Keratinocyte (primary cell): ENCODE results near the gene PSMC1. TPM values are rescaled to one million over a fixed set of nuclear protein-coding genes. Genes with fewer than 3 reads are reported as not detected.

Source experiments
- DNase-seq: peaks from one replicate; pipeline ENCODE4 v3.0.0-alpha.2; 2011; ENCODE audit warnings: low read depth, missing footprints, low spot score
- FAIRE-seq: peaks from 2 replicates; lab custom pipeline; 2011; peaks lifted over from hg19 to GRCh38; lab: Jason Lieb, UNC
- H2AFZ ChIP-seq: 2 replicates; pipeline ENCODE4 v1.6.0; 2012; ENCODE audit warnings: low read length, control low read depth, inconsistent platforms; ENCODE audit not compliant: control insufficient read depth
- H3K27ac ChIP-seq: 2 replicates; pipeline ENCODE4 v1.5.1; 2011; ENCODE audit warnings: low read length; ENCODE audit not compliant: control insufficient read depth, insufficient read depth
- H3K27me3 ChIP-seq: 3 replicates; pipeline ENCODE4 v1.6.0; 2011; ENCODE audit warnings: low read length; ENCODE audit not compliant: control insufficient read depth, insufficient read depth; ENCODE audit errors: extremely low read depth
- H3K36me3 ChIP-seq, 2 experiments: 2 replicates in 1 of 2; 3 replicates in 1 of 2; pipeline ENCODE4 v1.5.1; 2011; ENCODE audit warnings: low read length in 2 of 2, mild to moderate bottlenecking in 1 of 2; ENCODE audit not compliant: control insufficient read depth in 2 of 2, insufficient read depth in 2 of 2; ENCODE audit errors: extremely low read depth in 1 of 2
- H3K4me1 ChIP-seq: 3 replicates; pipeline ENCODE4 v1.5.1; 2011; ENCODE audit warnings: low read length; ENCODE audit not compliant: control insufficient read depth, insufficient read depth; ENCODE audit errors: extremely low read depth
- H3K4me2 ChIP-seq: 3 replicates; pipeline ENCODE4 v1.6.0; 2011; ENCODE audit warnings: low read depth, low read length; ENCODE audit not compliant: control insufficient read depth, insufficient read depth; ENCODE audit errors: extremely low read depth
- H3K4me3 ChIP-seq, 3 experiments: fragments of 200-600 bp in 1 of 3; sonication (generic) in 1 of 3; 2 replicates in 2 of 3; 3 replicates in 1 of 3; pipeline ENCODE4 v1.5.1; 2011 to 2016; ENCODE audit warnings: low read length in 3 of 3, mild to moderate bottlenecking in 3 of 3, control low read depth in 2 of 3, inconsistent platforms in 1 of 3, low read depth in 1 of 3, mixed read lengths in 1 of 3, mixed run types in 1 of 3, moderate library complexity in 1 of 3; ENCODE audit not compliant: control insufficient read depth in 2 of 3, insufficient read depth in 2 of 3; ENCODE audit errors: extremely low read depth in 1 of 3
- H3K79me2 ChIP-seq: 2 replicates; pipeline ENCODE4 v1.6.0; 2012; ENCODE audit warnings: low read length; ENCODE audit not compliant: control insufficient read depth, insufficient read depth
- H3K9ac ChIP-seq: 3 replicates; pipeline ENCODE4 v1.6.0; 2011; ENCODE audit warnings: low read length; ENCODE audit not compliant: control insufficient read depth, insufficient read depth; ENCODE audit errors: extremely low read depth
- H3K9me1 ChIP-seq: 3 replicates; pipeline ENCODE4 v1.6.0; 2011; ENCODE audit warnings: low read length; ENCODE audit not compliant: control insufficient read depth, insufficient read depth; ENCODE audit errors: extremely low read depth
- H3K9me3 ChIP-seq: 2 replicates; pipeline ENCODE4 v1.5.1; 2012; ENCODE audit warnings: low read depth, low read length; ENCODE audit not compliant: control insufficient read depth
- H4K20me1 ChIP-seq: 3 replicates; pipeline ENCODE4 v1.6.0; 2011; ENCODE audit warnings: low read length; ENCODE audit not compliant: control insufficient read depth, insufficient read depth; ENCODE audit errors: extremely low read depth
- EZH2 ChIP-seq: IDR thresholded peaks from one replicate; pipeline ENCODE4 v1.6.1; 2012; ENCODE audit warnings: inconsistent platforms, mild to moderate bottlenecking, low read length, moderate library complexity
- dilution Hi-C: fragments of 300-500 bp; cut with MboI; formaldehyde crosslinking; loops from one replicate; pipeline ENCODE4 v1.7.0; 2020; ENCODE audit warnings: low sequenced_read_pairs; ENCODE audit not compliant: extremely low pct_ligation_motif_present
- polyA plus RNA-seq, 5 experiments: library from polyadenylated mRNA; depleted of rRNA in 3 of 5; stranded (reverse) in 3 of 5; stranded (forward) in 1 of 5; unstranded in 1 of 5; fragments of >200 nt; gene quantifications; 1 replicate in 1 of 5; 2 replicates in 3 of 5; 3 replicates in 1 of 5; pipeline versions ENCODE4 v1.2.1 to v1.2.3, GENCODE V29; 2011 to 2012; ENCODE audit warnings: missing spikeins in 2 of 5, low read depth in 1 of 5, low replicate concordance in 1 of 5
- TF ChIP-seq, protein P1 (sequence below), 3 experiments: IDR thresholded peaks in 1 of 3; conservative IDR thresholded peaks in 1 of 3; optimal IDR thresholded peaks in 1 of 3; 2 replicates in 2 of 3; 3 replicates in 1 of 3; pipeline versions ENCODE3 to v1.5.1; 2011; ENCODE audit warnings: low read length in 3 of 3, mild to moderate bottlenecking in 3 of 3, moderate library complexity in 2 of 3, control low read depth in 1 of 3, inconsistent platforms in 1 of 3; ENCODE audit not compliant: insufficient read depth in 2 of 3; ENCODE audit errors: extremely low read depth in 1 of 3

Gene PSMC1
- polyA plus RNA-seq, 1 donor (not counting 4 experiments of a cell fraction or from before 2014, with no cell fraction given): 234 TPM

DNA sequence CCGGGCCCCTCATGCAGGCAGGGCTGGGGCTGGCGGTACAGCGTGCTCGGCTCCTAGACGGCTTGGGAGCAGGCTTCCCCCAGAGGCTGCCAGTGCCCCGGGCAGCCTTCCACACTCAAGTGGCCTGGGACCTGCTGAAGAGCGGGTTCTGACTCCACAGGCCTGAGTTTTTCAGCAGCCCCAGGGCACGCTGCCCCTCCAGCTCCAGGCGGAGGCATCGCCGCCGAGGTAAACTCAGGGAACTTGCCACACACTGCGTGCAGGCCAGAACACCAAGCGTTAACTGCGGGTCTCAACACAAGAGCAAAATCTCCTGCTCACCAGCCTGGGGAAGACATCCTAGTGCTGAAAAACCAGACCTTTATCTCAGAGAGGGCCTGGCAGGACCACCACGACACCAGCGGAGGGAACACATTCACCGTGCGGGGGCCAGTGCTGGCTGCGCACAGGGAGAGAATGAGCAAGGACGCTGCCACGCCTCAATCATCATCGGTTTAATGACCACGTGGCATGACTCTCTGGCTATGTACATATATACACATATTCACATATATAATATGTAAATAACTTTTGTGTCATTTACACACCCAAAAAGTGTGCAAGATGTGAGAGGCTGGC, 21.3 kb downstream of the PSMC1 start:
- Histone ChIP-seq H3K79me2 (no peaks in the 10 kb centered on the region), H3K9ac (no peak overlapping the region), H3K4me3 (no peak overlapping the region), H4K20me1 (no peaks in the 10 kb centered on the region), H3K4me1 (peaks cover 31% of the 10 kb centered on the region), H2AFZ (no peak overlapping the region), H3K27ac (no peak overlapping the region), H3K36me3 (peaks cover 8 to 21% of the 10 kb centered on the region in 2 experiments), H3K9me1 (no peaks in the 10 kb centered on the region), H3K27me3 (no peaks in the 10 kb centered on the region), H3K4me2 (no peak overlapping the region), H3K9me3 (no peaks in the 10 kb centered on the region)
- TF ChIP-seq, protein P1, sequence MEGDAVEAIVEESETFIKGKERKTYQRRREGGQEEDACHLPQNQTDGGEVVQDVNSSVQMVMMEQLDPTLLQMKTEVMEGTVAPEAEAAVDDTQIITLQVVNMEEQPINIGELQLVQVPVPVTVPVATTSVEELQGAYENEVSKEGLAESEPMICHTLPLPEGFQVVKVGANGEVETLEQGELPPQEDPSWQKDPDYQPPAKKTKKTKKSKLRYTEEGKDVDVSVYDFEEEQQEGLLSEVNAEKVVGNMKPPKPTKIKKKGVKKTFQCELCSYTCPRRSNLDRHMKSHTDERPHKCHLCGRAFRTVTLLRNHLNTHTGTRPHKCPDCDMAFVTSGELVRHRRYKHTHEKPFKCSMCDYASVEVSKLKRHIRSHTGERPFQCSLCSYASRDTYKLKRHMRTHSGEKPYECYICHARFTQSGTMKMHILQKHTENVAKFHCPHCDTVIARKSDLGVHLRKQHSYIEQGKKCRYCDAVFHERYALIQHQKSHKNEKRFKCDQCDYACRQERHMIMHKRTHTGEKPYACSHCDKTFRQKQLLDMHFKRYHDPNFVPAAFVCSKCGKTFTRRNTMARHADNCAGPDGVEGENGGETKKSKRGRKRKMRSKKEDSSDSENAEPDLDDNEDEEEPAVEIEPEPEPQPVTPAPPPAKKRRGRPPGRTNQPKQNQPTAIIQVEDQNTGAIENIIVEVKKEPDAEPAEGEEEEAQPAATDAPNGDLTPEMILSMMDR (optimal IDR thresholded peaks at IDR 0.05 in 1 of 3, IDR thresholded peaks at IDR 0.05 in 1 of 3, conservative IDR thresholded peaks at IDR 0.05 in 1 of 3; ENCODE audit: extremely low read depth in 1 of 3, insufficient read depth in 2 of 3, low read length in 3 of 3): no peak
- TF ChIP-seq EZH2: no peak
- dilution Hi-C loops: no loop called here
- FAIRE-seq (no peak), DNase-seq (no peak)

DNA sequence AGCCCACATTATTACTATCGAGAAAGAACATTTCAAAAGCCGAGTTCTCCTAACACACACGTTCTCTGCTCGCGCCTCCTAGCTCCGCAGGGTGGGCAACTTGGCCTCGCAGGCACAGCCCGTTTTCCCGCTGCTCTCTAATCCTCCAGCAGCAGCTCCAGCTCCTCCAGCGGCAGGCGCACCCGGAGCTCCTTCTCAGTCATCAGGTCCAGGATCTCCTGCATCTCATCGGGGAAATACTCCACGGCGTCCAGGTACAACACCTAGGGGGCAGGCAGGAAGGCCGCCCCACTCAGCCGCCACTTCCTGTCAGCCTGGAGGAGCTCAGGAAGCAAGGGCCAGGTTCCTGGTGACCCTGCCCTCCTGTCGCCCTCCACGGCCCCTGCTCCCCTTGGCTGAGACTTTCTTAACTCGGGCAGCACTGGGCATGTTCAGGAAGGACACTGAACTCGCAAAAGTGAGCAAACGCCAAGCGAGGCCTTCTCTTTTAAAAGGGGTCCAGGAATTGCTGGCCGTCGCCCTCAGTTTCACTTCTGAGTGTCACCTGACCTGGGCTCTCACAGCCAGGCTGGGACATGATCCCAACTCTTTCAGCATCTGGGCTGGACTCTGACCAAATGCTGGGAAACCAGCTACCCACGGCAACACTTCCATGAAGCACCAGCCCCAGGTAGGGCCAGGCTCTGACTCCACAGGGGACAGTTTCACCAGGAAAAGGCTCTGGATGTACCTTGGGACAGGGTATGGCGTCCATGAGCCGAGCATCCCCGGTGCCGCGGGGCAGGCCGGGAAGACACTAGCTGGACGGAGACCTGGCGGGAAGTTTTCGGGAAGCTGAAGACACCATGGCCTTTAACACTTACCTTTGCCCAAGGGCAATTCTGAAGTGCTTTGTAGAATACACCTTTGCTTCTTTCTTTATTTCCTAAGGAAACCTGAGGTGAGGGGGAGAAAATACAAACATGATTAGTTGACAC, 22.1 kb downstream of the PSMC1 start:
- Histone ChIP-seq H2AFZ (no peak overlapping the region), H3K27me3 (no peaks in the 10 kb centered on the region), H3K4me2 (no peak overlapping the region), H4K20me1 (no peaks in the 10 kb centered on the region), H3K4me3 (no peak overlapping the region), H3K36me3 (peaks cover 7 to 18% of the 10 kb centered on the region in 2 experiments), H3K27ac (no peak overlapping the region), H3K79me2 (no peaks in the 10 kb centered on the region), H3K9ac (no peak overlapping the region), H3K4me1 (peaks cover 31% of the 10 kb centered on the region), H3K9me1 (no peaks in the 10 kb centered on the region), H3K9me3 (no peaks in the 10 kb centered on the region)
- DNase-seq (no peak), FAIRE-seq (no peak)
- dilution Hi-C loops: no loop called here
- TF ChIP-seq, protein P1 (optimal IDR thresholded peaks at IDR 0.05 in 1 of 3, IDR thresholded peaks at IDR 0.05 in 1 of 3, conservative IDR thresholded peaks at IDR 0.05 in 1 of 3; ENCODE audit: extremely low read depth in 1 of 3, insufficient read depth in 2 of 3, low read length in 3 of 3): no peak
- no peak for TF ChIP-seq EZH2
